Measurements from ENCODE around the gene ST6GALNAC1. TPM values are rescaled to one million over a fixed set of nuclear protein-coding genes. Genes with fewer than 3 reads are reported as not detected.

The ST6GALNAC1 gene
- polyA plus RNA-seq, 1 donor (not counting 4 experiments of a cell fraction or from before 2014, with no cell fraction given) = 0.46 TPM

GRCh38 chr17:76598004-76598439 is 45.5 kb downstream of the ST6GALNAC1 start:
- no peak overlapping the region for H2AFZ ChIP-seq (ENCODE audit: control insufficient read depth, low read length)
- peak overlapping the region; percentile 73 for H3K4me2 ChIP-seq (ENCODE audit: control insufficient read depth, extremely low read depth, insufficient read depth, low read depth, low read length)
- no peaks in the 10 kb centered on the region for H4K20me1 ChIP-seq (ENCODE audit: control insufficient read depth, extremely low read depth, insufficient read depth, low read length)
- no peaks in the 10 kb centered on the region for H3K9me1 ChIP-seq (ENCODE audit: control insufficient read depth, extremely low read depth, insufficient read depth, low read length)
- peaks cover 61% of the 10 kb centered on the region for H3K4me1 ChIP-seq (ENCODE audit: control insufficient read depth, extremely low read depth, insufficient read depth, low read length)
- no peaks in the 10 kb centered on the region for H3K79me2 ChIP-seq (ENCODE audit: control insufficient read depth, insufficient read depth, low read length)
- no peak for DNase-seq (ENCODE audit: low read depth, low spot score)
- H3K9me3 ChIP-seq (ENCODE audit: control insufficient read depth, low read depth, low read length) = no peaks in the 10 kb centered on the region
- H3K9ac ChIP-seq (ENCODE audit: control insufficient read depth, extremely low read depth, insufficient read depth, low read length) = peak overlapping the region; percentile 64
- H3K36me3 ChIP-seq (ENCODE audit: control insufficient read depth in 2 of 2, extremely low read depth in 1 of 2, insufficient read depth in 2 of 2, low read length in 2 of 2) = no peaks in the 10 kb centered on the region
- dilution Hi-C loops (cut with MboI; ENCODE audit: extremely low pct_ligation_motif_present, low sequenced_read_pairs) = no loop called here
- no peak for TF ChIP-seq EZH2 (IDR thresholded peaks at IDR 0.05; ENCODE audit: low read length)
- TF ChIP-seq CTCF (optimal IDR thresholded peaks at IDR 0.05 in 1 of 3, IDR thresholded peaks at IDR 0.05 in 1 of 3, conservative IDR thresholded peaks at IDR 0.05 in 1 of 3; ENCODE audit: extremely low read depth in 1 of 3, insufficient read depth in 2 of 3, low read length in 3 of 3) = no peak
- FAIRE-seq = no peak
- H3K27ac ChIP-seq (ENCODE audit: control insufficient read depth, insufficient read depth, low read length) = peak overlapping the region; percentile 88
- H3K4me3 ChIP-seq (ENCODE audit: control insufficient read depth in 2 of 3, extremely low read depth in 1 of 3, insufficient read depth in 2 of 3, low read depth in 1 of 3, low read length in 3 of 3) = peak overlapping the region in 1 of 3 experiments; percentile 26
- no peaks in the 10 kb centered on the region for H3K27me3 ChIP-seq (ENCODE audit: control insufficient read depth, extremely low read depth, insufficient read depth, low read length)

- Histone ChIP-seq H2AFZ (ENCODE audit: control insufficient read depth, low read length) (no peak overlapping the region), H3K4me3 (ENCODE audit: control insufficient read depth in 2 of 3, extremely low read depth in 1 of 3, insufficient read depth in 2 of 3, low read depth in 1 of 3, low read length in 3 of 3) (peak overlapping the region in 1 of 3 experiments; percentile 26), H3K27ac (ENCODE audit: control insufficient read depth, insufficient read depth, low read length) (peak overlapping the region; percentile 88), H3K4me2 (ENCODE audit: control insufficient read depth, extremely low read depth, insufficient read depth, low read depth, low read length) (peak overlapping the region; percentile 73), H3K36me3 (ENCODE audit: control insufficient read depth in 2 of 2, extremely low read depth in 1 of 2, insufficient read depth in 2 of 2, low read length in 2 of 2) (no peaks in the 10 kb centered on the region), H3K79me2 (ENCODE audit: control insufficient read depth, insufficient read depth, low read length) (no peaks in the 10 kb centered on the region), H3K4me1 (ENCODE audit: control insufficient read depth, extremely low read depth, insufficient read depth, low read length) (peaks cover 61% of the 10 kb centered on the region), H3K9ac (ENCODE audit: control insufficient read depth, extremely low read depth, insufficient read depth, low read length) (peak overlapping the region; percentile 64), H3K9me3 (ENCODE audit: control insufficient read depth, low read depth, low read length) (no peaks in the 10 kb centered on the region), H3K27me3 (ENCODE audit: control insufficient read depth, extremely low read depth, insufficient read depth, low read length) (no peaks in the 10 kb centered on the region), H4K20me1 (ENCODE audit: control insufficient read depth, extremely low read depth, insufficient read depth, low read length) (no peaks in the 10 kb centered on the region), H3K9me1 (ENCODE audit: control insufficient read depth, extremely low read depth, insufficient read depth, low read length) (no peaks in the 10 kb centered on the region)
- DNase-seq (ENCODE audit: low read depth, low spot score) (peak; percentile 89), FAIRE-seq (peak; percentile 83)
- dilution Hi-C loops (cut with MboI; ENCODE audit: extremely low pct_ligation_motif_present, low sequenced_read_pairs) = no loop called here
- TF ChIP-seq CTCF (optimal IDR thresholded peaks at IDR 0.05 in 1 of 3, IDR thresholded peaks at IDR 0.05 in 1 of 3, conservative IDR thresholded peaks at IDR 0.05 in 1 of 3; ENCODE audit: extremely low read depth in 1 of 3, insufficient read depth in 2 of 3, low read length in 3 of 3) (peak in 1 of 3 experiments; percentile 34), EZH2 (IDR thresholded peaks at IDR 0.05; ENCODE audit: low read length) (no peak)
Measured at GRCh38 chr17:76597156-76598003, 46.2 kb downstream of the ST6GALNAC1 start.
